Skeletal muscle satellite cell (primary cell): ENCODE results near the gene RBBP8NL.
"Not testable (repeated sequence)": the region's sequence is repeated elsewhere in the genome, so short reads cannot be mapped to it uniquely, and the experiment has no call there.

Experiments used
- H3K27me3 ChIP-seq: 2 replicates; pipeline ENCODE4 v1.7.0; 2013; ENCODE audit warnings: low read length; ENCODE audit not compliant: control insufficient read depth, insufficient read depth
- H3K36me3 ChIP-seq: 2 replicates; pipeline ENCODE4 v1.7.0; 2013; ENCODE audit warnings: mild to moderate bottlenecking, control low read depth, low read length; ENCODE audit not compliant: insufficient read depth
- H3K4me1 ChIP-seq: 2 replicates; pipeline ENCODE4 v1.7.0; 2013; ENCODE audit warnings: low read length; ENCODE audit not compliant: control insufficient read depth, insufficient read depth
- H3K4me2 ChIP-seq: 2 replicates; pipeline ENCODE4 v1.7.0; 2013; ENCODE audit warnings: mild to moderate bottlenecking, low read length
- H3K4me3 ChIP-seq: 2 replicates; pipeline ENCODE4 v1.7.0; 2013; ENCODE audit warnings: low read length
- H3K9ac ChIP-seq: 2 replicates; pipeline ENCODE4 v1.7.0; 2013; ENCODE audit warnings: mild to moderate bottlenecking, low read depth, low read length, moderate library complexity
- H3K9me3 ChIP-seq: replicated peaks from 2 replicates; pipeline ENCODE4 v1.7.0; 2013; ENCODE audit warnings: mild to moderate bottlenecking, control low read depth, low read length

RBBP8NL gene

GRCh38 chr20:62436692-62437091 lies 9.4 kb upstream of the RBBP8NL start:
- Histone ChIP-seq H3K4me2 (no peak overlapping the region), H3K36me3 (no peaks in the 10 kb centered on the region), H3K9ac (no peak overlapping the region), H3K27me3 (peaks cover 97% of the 10 kb centered on the region), H3K4me3 (no peak overlapping the region), H3K9me3 (no peaks in the 10 kb centered on the region), H3K4me1 (no peaks in the 10 kb centered on the region)

GRCh38 chr20:62433658-62434497 lies 6.5 kb upstream of the RBBP8NL start:
- H3K27me3 ChIP-seq = peaks cover 94% of the 10 kb centered on the region
- H3K4me2 ChIP-seq = no peak overlapping the region
- H3K9ac ChIP-seq = no peak overlapping the region
- H3K4me1 ChIP-seq = no peaks in the 10 kb centered on the region
- H3K4me3 ChIP-seq = no peak overlapping the region
- H3K36me3 ChIP-seq = no peaks in the 10 kb centered on the region
- no peaks in the 10 kb centered on the region for H3K9me3 ChIP-seq

- Histone ChIP-seq H3K4me1 (no peaks in the 10 kb centered on the region), H3K36me3 (no peaks in the 10 kb centered on the region), H3K4me2 (no peak overlapping the region), H3K9me3 (no peaks in the 10 kb centered on the region), H3K4me3 (no peak overlapping the region), H3K27me3 (peaks cover 70% of the 10 kb centered on the region), H3K9ac (no peak overlapping the region)
These were observed 3.6 kb upstream of the RBBP8NL start for GRCh38 chr20:62430866-62431447.

GRCh38 chr20:62430311-62430853 lies 3.0 kb upstream of the RBBP8NL start:
- peaks cover 67% of the 10 kb centered on the region for H3K27me3 ChIP-seq
- no peaks in the 10 kb centered on the region for H3K9me3 ChIP-seq
- no peak overlapping the region for H3K4me2 ChIP-seq
- no peaks in the 10 kb centered on the region for H3K4me1 ChIP-seq
- H3K36me3 ChIP-seq = no peaks in the 10 kb centered on the region
- no peak overlapping the region for H3K4me3 ChIP-seq
- H3K9ac ChIP-seq = no peak overlapping the region

GRCh38 chr20:62429455-62430310 lies 2.3 kb upstream of the RBBP8NL start:
- H3K9me3 ChIP-seq = no peaks in the 10 kb centered on the region
- H3K4me2 ChIP-seq = no peak overlapping the region
- H3K4me1 ChIP-seq = no peaks in the 10 kb centered on the region
- H3K27me3 ChIP-seq = peaks cover 65% of the 10 kb centered on the region
- H3K36me3 ChIP-seq = no peaks in the 10 kb centered on the region
- no peak overlapping the region for H3K4me3 ChIP-seq
- H3K9ac ChIP-seq = no peak overlapping the region

GRCh38 chr20:62428396-62429295 lies 1.3 kb upstream of the RBBP8NL start:
- Histone ChIP-seq H3K27me3 (peaks cover 63% of the 10 kb centered on the region), H3K4me1 (no peaks in the 10 kb centered on the region)

GRCh38 chr20:62428002-62428372 lies 648 bp upstream of the RBBP8NL start:
- Histone ChIP-seq H3K9ac (no peak overlapping the region), H3K4me3 (no peak overlapping the region), H3K4me2 (no peak overlapping the region), H3K9me3 (no peaks in the 10 kb centered on the region), H3K4me1 (no peaks in the 10 kb centered on the region), H3K27me3 (peaks cover 63% of the 10 kb centered on the region), H3K36me3 (no peaks in the 10 kb centered on the region)

More at GRCh38 chr20:62428396-62429295, 1.3 kb upstream of the RBBP8NL start:
- no peak overlapping the region for H3K4me2 ChIP-seq
- H3K4me3 ChIP-seq = no peak overlapping the region
- no peaks in the 10 kb centered on the region for H3K9me3 ChIP-seq
- H3K36me3 ChIP-seq = no peaks in the 10 kb centered on the region
- no peak overlapping the region for H3K9ac ChIP-seq

GRCh38 chr20:62426699-62427131 lies 624 bp downstream of the RBBP8NL start:
- Histone ChIP-seq H3K9ac (no peak overlapping the region), H3K27me3 (peaks cover 56% of the 10 kb centered on the region)

GRCh38 chr20:62426059-62426348 lies 1.3 kb downstream of the RBBP8NL start:
- H3K9ac ChIP-seq, H3K4me1 ChIP-seq, H3K4me3 ChIP-seq, H3K9me3 ChIP-seq, H3K36me3 ChIP-seq, H3K4me2 ChIP-seq: not testable (repeated sequence)
- peaks cover 49% of the 10 kb centered on the region for H3K27me3 ChIP-seq

More at GRCh38 chr20:62426699-62427131, 624 bp downstream of the RBBP8NL start:
- no peaks in the 10 kb centered on the region for H3K9me3 ChIP-seq
- no peak overlapping the region for H3K4me2 ChIP-seq
- no peaks in the 10 kb centered on the region for H3K36me3 ChIP-seq
- H3K4me1 ChIP-seq = no peaks in the 10 kb centered on the region
- H3K4me3 ChIP-seq = no peak overlapping the region

- Histone ChIP-seq H3K27me3 (peaks cover 45% of the 10 kb centered on the region), H3K9me3 (no peaks in the 10 kb centered on the region), H3K36me3 (no peaks in the 10 kb centered on the region), H3K9ac (no peak overlapping the region), H3K4me1 (no peaks in the 10 kb centered on the region), H3K4me2 (no peak overlapping the region), H3K4me3 (no peak overlapping the region)
These were observed 1.9 kb downstream of the RBBP8NL start for GRCh38 chr20:62425281-62426058.
